Inferior parietal cortex (tissue), 1 donor: Measurements from ENCODE around the gene COL23A1.

Source experiments
- DNase-seq: peaks from one replicate; pipeline ENCODE4 v3.0.0-alpha.2; 2016; ENCODE audit errors: extremely low spot score

Gene COL23A1

GRCh38 chr5:178435321-178436238 lies 154.6 kb downstream of the COL23A1 start:
- DNase-seq, result no peak

- no peak for DNase-seq
Measured at GRCh38 chr5:178434851-178435250, 155.3 kb downstream of the COL23A1 start.

- no peak for DNase-seq
Measured at GRCh38 chr5:178434016-178434761, 156.0 kb downstream of the COL23A1 start.

- DNase-seq, result no peak
Measured at GRCh38 chr5:178433273-178433775, 156.9 kb downstream of the COL23A1 start.

- no peak for DNase-seq
Measured at GRCh38 chr5:178432421-178433272, 157.5 kb downstream of the COL23A1 start.

GRCh38 chr5:178431782-178432165 lies 158.4 kb downstream of the COL23A1 start:
- DNase-seq, result no peak

GRCh38 chr5:178431063-178431781 lies 159.0 kb downstream of the COL23A1 start:
- no peak for DNase-seq

GRCh38 chr5:178430186-178431062 lies 159.8 kb downstream of the COL23A1 start:
- DNase-seq, result no peak

GRCh38 chr5:178429491-178430185 lies 160.6 kb downstream of the COL23A1 start:
- no peak for DNase-seq

GRCh38 chr5:178429156-178429468 lies 161.1 kb downstream of the COL23A1 start:
- DNase-seq, result no peak

- DNase-seq, result no peak
Measured at GRCh38 chr5:178428341-178429155, 161.6 kb downstream of the COL23A1 start.

- DNase-seq, result no peak
Measured at GRCh38 chr5:178427576-178428197, 162.5 kb downstream of the COL23A1 start.

- no peak for DNase-seq
Measured at GRCh38 chr5:178426326-178427130, 163.7 kb downstream of the COL23A1 start.

GRCh38 chr5:178425621-178426068 lies 164.5 kb downstream of the COL23A1 start:
- DNase-seq, result no peak

GRCh38 chr5:178424810-178425177 lies 165.4 kb downstream of the COL23A1 start:
- DNase-seq, result no peak

GRCh38 chr5:178423901-178424809 lies 166.0 kb downstream of the COL23A1 start:
- no peak for DNase-seq
